ENCODE measurements around the gene KLK8.

- TF ChIP-seq, protein P1, sequence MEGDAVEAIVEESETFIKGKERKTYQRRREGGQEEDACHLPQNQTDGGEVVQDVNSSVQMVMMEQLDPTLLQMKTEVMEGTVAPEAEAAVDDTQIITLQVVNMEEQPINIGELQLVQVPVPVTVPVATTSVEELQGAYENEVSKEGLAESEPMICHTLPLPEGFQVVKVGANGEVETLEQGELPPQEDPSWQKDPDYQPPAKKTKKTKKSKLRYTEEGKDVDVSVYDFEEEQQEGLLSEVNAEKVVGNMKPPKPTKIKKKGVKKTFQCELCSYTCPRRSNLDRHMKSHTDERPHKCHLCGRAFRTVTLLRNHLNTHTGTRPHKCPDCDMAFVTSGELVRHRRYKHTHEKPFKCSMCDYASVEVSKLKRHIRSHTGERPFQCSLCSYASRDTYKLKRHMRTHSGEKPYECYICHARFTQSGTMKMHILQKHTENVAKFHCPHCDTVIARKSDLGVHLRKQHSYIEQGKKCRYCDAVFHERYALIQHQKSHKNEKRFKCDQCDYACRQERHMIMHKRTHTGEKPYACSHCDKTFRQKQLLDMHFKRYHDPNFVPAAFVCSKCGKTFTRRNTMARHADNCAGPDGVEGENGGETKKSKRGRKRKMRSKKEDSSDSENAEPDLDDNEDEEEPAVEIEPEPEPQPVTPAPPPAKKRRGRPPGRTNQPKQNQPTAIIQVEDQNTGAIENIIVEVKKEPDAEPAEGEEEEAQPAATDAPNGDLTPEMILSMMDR (conservative IDR thresholded peaks at IDR 0.05), result no peak
- TF ChIP-seq EZH2 (IDR thresholded peaks at IDR 0.05; ENCODE audit: low read depth), result no peak
Observed at GRCh38 chr19:50972795-50973376, 28.5 kb downstream of the KLK8 start.
